GM12801 (cell line): Measurements from ENCODE around the gene FADS1.

Source experiments
- CTCF ChIP-seq: IDR thresholded peaks from one replicate; pipeline ENCODE4 v1.5.1; 2011; ENCODE audit warnings: control low read depth; ENCODE audit not compliant: insufficient read length; ENCODE audit errors: extremely low read depth

FADS1 gene

GRCh38 chr11:61860054-61860903 lies 43.5 kb upstream of the FADS1 start:
- TF ChIP-seq CTCF: no peak

- TF ChIP-seq CTCF: no peak
Observed at GRCh38 chr11:61855939-61856680, 39.3 kb upstream of the FADS1 start.

DNA sequence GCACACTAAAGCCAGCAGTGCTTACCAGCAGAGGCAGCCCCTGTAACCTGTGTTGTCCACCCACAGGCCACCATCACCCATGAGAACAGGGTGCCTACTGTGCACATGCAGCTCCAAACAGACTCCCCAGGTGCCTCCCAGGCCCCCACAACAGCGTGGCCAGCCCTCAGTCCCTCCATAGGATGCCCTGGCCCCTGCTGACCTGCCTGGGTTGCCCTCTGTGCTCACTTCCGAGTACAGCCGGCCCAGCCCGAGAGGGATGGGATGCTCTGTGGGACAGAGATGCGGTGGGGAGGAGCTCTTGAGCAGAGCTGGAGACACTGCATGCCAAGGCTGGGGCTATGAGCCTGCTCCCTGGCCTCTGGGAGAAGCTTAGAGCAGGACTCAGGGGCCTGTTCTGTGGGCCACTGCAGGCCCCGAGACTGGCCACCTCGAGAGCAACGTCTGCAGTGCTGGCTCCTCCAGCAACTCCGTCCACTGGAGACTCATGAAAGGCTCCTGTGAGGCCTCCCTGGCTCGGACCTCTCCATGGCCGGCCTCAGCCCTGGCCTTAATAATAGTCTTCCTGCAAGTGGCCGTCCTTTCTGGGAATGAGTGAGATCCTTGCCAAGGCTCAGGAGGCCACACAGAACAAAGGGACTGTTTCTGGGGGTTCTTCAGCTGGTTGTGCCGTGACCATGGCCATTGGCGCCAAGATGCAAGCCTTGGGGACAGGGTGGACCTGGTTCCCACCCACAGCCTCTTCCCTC lies 38.3 kb upstream of the FADS1 start:
- no peak for TF ChIP-seq CTCF

DNA sequence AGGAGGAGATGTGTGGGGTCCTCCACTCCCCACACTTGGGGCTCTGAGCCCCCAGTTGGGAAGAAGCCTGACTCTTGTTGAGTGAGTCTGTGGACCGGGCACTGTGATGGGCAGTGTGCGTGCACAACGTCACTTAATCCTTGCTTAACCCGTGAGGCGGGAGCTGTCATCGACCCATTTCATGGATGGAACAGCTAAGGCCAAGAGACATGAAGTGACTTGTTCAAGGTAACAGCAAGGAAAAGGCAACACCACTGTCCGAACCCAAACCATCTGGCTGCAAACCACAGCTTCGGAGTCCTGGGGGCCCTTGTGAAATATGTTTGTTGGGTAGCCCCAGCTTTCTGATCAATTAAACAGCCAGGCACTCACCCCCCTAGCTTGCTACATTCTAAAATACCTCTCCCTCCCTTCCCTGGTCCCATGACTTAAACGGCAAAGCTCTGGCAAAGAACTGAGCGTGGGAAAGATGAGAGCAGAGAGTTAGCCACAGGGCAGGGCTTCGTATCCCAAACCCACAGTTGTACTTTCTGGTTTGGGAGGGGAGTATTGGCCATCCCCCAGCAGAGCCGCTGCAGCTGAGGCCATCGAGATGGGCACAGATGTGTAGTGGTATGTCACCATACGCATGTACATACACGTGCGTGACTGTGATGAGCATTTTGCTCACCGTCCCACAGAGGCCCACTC lies 37.5 kb upstream of the FADS1 start:
- TF ChIP-seq CTCF: no peak

DNA sequence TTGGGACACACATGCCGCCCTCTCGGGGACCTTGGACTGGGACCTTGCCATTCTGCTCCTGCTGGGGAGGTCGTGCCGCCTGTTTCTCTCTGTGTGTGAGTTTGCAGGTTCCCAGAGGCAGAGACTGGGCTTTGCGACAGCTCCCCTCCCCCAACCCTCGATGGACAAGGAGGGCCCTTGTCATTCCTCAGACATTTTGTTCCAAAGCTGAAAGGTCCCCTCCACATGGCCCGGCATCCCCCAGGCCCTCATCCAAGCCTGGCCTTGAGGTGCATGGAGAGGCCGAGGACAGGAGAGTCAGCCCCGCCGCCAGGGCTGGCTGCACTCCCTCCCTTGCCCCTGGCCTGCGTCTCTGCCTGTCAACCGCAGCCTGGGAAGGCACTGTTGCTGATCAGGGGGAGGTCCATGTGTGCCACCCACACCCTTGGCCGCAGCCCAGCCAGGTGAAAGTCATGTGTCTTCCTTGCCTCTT lies 36.9 kb upstream of the FADS1 start:
- no peak for TF ChIP-seq CTCF

- TF ChIP-seq CTCF: no peak
Observed at GRCh38 chr11:61851900-61852295, 35.1 kb upstream of the FADS1 start.
